OCI-LY1 (cell line): ENCODE data around the gene BABAM2.

Experiments
- CTCF ChIP-seq: fragments of 200-600 bp; sonication (generic), shearing (Covaris generic); IDR thresholded peaks from 2 replicates; pipeline ENCODE4 v1.5.1; 2017; ENCODE audit warnings: mild to moderate bottlenecking, antibody characterized with exemption, low read length, moderate library complexity, mixed read lengths
- EZH2 ChIP-seq: fragments of 200-600 bp; sonication (generic), shearing (Covaris generic); IDR thresholded peaks from 2 replicates; pipeline ENCODE4 v1.8.0; 2017; ENCODE audit warnings: borderline replicate concordance, mixed run types, mild to moderate bottlenecking, antibody characterized with exemption, low read length, moderate library complexity, mixed read lengths

GRCh38 chr2:27977731-27978312 lies 87.3 kb downstream of the BABAM2 start:
- no peak for TF ChIP-seq CTCF
- no peak for TF ChIP-seq EZH2
